HG03066 (cell line): ENCODE results near the gene FNDC8.

Source experiments
- ATAC-seq: cut with Tn5 transposase; IDR thresholded peaks from one replicate; pipeline ENCODE4 v1.9.1; 2021; ENCODE audit warnings: low read depth; ENCODE audit not compliant: unreplicated experiment

FNDC8 gene

GRCh38 chr17:35121315-35121714, at the start of gene FNDC8:
TSS of gene FNDC8 (plus strand) at chr17:35121615. CDS start at chr17:35121694, 79 bp downstream.
- no peak for ATAC-seq

- ATAC-seq = no peak
Measured at GRCh38 chr17:35073183-35073790, 48.1 kb upstream of the FNDC8 start.

GRCh38 chr17:35073991-35074627, 47.3 kb upstream of the FNDC8 start:
- no peak for ATAC-seq

- no peak for ATAC-seq
Measured at GRCh38 chr17:35074711-35075707, 46.4 kb upstream of the FNDC8 start.

- no peak for ATAC-seq
Measured at GRCh38 chr17:35076874-35077273, 44.5 kb upstream of the FNDC8 start.

GRCh38 chr17:35079547-35080423, 41.6 kb upstream of the FNDC8 start:
- ATAC-seq = no peak

- no peak for ATAC-seq
Measured at GRCh38 chr17:35080536-35080935, 40.9 kb upstream of the FNDC8 start.

GRCh38 chr17:35081638-35082037, 39.8 kb upstream of the FNDC8 start:
- no peak for ATAC-seq

- ATAC-seq = no peak
Measured at GRCh38 chr17:35082073-35082657, 39.2 kb upstream of the FNDC8 start.

- no peak for ATAC-seq
Measured at GRCh38 chr17:35083071-35083470, 38.3 kb upstream of the FNDC8 start.

GRCh38 chr17:35084987-35085386, 36.4 kb upstream of the FNDC8 start:
- ATAC-seq = no peak

GRCh38 chr17:35086164-35086563, 35.3 kb upstream of the FNDC8 start:
- no peak for ATAC-seq

- ATAC-seq = no peak
Measured at GRCh38 chr17:35086931-35087573, 34.4 kb upstream of the FNDC8 start.

GRCh38 chr17:35087731-35088355, 33.6 kb upstream of the FNDC8 start:
- no peak for ATAC-seq

GRCh38 chr17:35088356-35088880, 33.0 kb upstream of the FNDC8 start:
- no peak for ATAC-seq

GRCh38 chr17:35088881-35089585, 32.4 kb upstream of the FNDC8 start:
- peak; percentile 56 for ATAC-seq

- peak; percentile 14 for ATAC-seq
Measured at GRCh38 chr17:35089586-35090296, 31.7 kb upstream of the FNDC8 start.
